Naive thymus-derived CD4-positive, alpha-beta T cell (primary cell): ENCODE results near the gene C1orf167. TPM values are rescaled to one million over a fixed set of nuclear protein-coding genes. Genes with fewer than 3 reads are reported as not detected.

Experiments
- ATAC-seq: fragments of 150-1000 bp; cut with Tn5 transposase; 2 replicates; pipeline ENCODE4 v1.10.0; 2021; ENCODE audit warnings: mild to moderate bottlenecking, moderate library complexity
- CTCF ChIA-PET: fragments of 350-600 bp; sonication (Branson Sonifier 250); formaldehyde crosslinking; loops from one replicate; lab custom pipeline; 2021; ENCODE audit warnings: antibody characterized with exemption; lab: Charles Lee
- POLR2A ChIA-PET: fragments of 350-600 bp; sonication (Branson Sonifier 250); formaldehyde crosslinking; loops from one replicate; lab custom pipeline; 2021; ENCODE audit warnings: antibody characterized with exemption, inconsistent platforms; lab: Charles Lee
- DNase-seq, 9 donors: peaks; one replicate each; pipeline versions ENCODE4 v3.0.0 to v3.0.0-alpha.2; 2020 to 2022; ENCODE audit warnings: mixed read lengths in 1 of 9
- H3K27ac ChIP-seq: one replicate; pipeline ENCODE4 v1.7.0; 2013; ENCODE audit warnings: mild to moderate bottlenecking, low read depth, low read length, moderate library complexity
- H3K27me3 ChIP-seq, 2 donors: one replicate each; pipeline ENCODE4 v1.7.0; 2013; ENCODE audit warnings: low read length in 2 of 2, mild to moderate bottlenecking in 2 of 2, moderate library complexity in 2 of 2; ENCODE audit not compliant: control insufficient read depth in 2 of 2, insufficient read depth in 2 of 2
- H3K36me3 ChIP-seq, 3 experiments: 1 replicate in 2 of 3; 2 replicates in 1 of 3; pipeline ENCODE4 v1.7.0; 2013; ENCODE audit warnings: low read length in 3 of 3, mild to moderate bottlenecking in 3 of 3, moderate library complexity in 1 of 3; ENCODE audit not compliant: insufficient read depth in 3 of 3, control insufficient read depth in 2 of 3
- H3K4me1 ChIP-seq, 2 donors: one replicate each; pipeline ENCODE4 v1.7.0; 2013; ENCODE audit warnings: low read length in 2 of 2, mild to moderate bottlenecking in 2 of 2, moderate library complexity in 1 of 2; ENCODE audit not compliant: control insufficient read depth in 2 of 2, insufficient read depth in 2 of 2
- H3K4me3 ChIP-seq: 2 replicates; pipeline ENCODE4 v1.7.0; 2013; ENCODE audit warnings: mild to moderate bottlenecking, low read length
- H3K9me3 ChIP-seq, 3 experiments: 1 replicate in 2 of 3; 2 replicates in 1 of 3; pipeline ENCODE4 v1.7.0; 2013; ENCODE audit warnings: low read length in 3 of 3; ENCODE audit not compliant: control insufficient read depth in 2 of 3
- H3K27ac Mint-ChIP-seq, 9 donors: one replicate each; pipeline ENCODE4 v1.8.0; 2020 to 2022; ENCODE audit warnings: mixed read lengths in 9 of 9, mild to moderate bottlenecking in 8 of 9, moderate library complexity in 5 of 9, inconsistent platforms in 2 of 9
- H3K27me3 Mint-ChIP-seq, 5 donors: one replicate each; pipeline ENCODE4 v1.8.0; 2021 to 2022; ENCODE audit warnings: mixed read lengths in 5 of 5, mild to moderate bottlenecking in 1 of 5
- H3K36me3 Mint-ChIP-seq, 5 donors: one replicate each; pipeline ENCODE4 v1.8.0; 2020 to 2022; ENCODE audit warnings: mixed read lengths in 5 of 5, mild to moderate bottlenecking in 3 of 5, inconsistent platforms in 1 of 5
- H3K4me1 Mint-ChIP-seq, 7 donors: one replicate each; pipeline ENCODE4 v1.8.0; 2020 to 2022; ENCODE audit warnings: mixed read lengths in 7 of 7, mild to moderate bottlenecking in 3 of 7, inconsistent platforms in 1 of 7
- H3K4me3 Mint-ChIP-seq, 10 donors: one replicate each; pipeline ENCODE4 v1.8.0; 2020 to 2022; ENCODE audit warnings: mild to moderate bottlenecking in 10 of 10, mixed read lengths in 10 of 10, moderate library complexity in 6 of 10, inconsistent platforms in 2 of 10
- H3K9me3 Mint-ChIP-seq, 11 donors: one replicate each; pipeline ENCODE4 v1.8.0; 2020 to 2022; ENCODE audit warnings: mixed read lengths in 11 of 11, mild to moderate bottlenecking in 4 of 11, inconsistent platforms in 1 of 11, moderate library complexity in 1 of 11
- intact Hi-C, 2 donors: fragments of 100-400 bp; cut with micrococcal nuclease; formaldehyde crosslinking; loops; one replicate each; pipeline ENCODE4 v1.15.1; 2023
- polyA plus RNA-seq, 2 donors: library from polyadenylated mRNA; unstranded; fragments of 300-500 nt; fragmentation: Illumina TruSeq; gene quantifications; one replicate each; pipeline ENCODE4 v1.2.3, GENCODE V29; 2021
- total RNA-seq, 6 experiments: library from RNA in 5 of 6; stranded (reverse) in 5 of 6; gene quantifications; 1 replicate in 5 of 6; 2 replicates in 1 of 6; pipeline ENCODE4 v1.2.3 and lab custom pipeline; 2021 to 2026

C1orf167 gene
- total and polyA plus RNA-seq, 7 experiments from 2014 or later: 0.13 to 0.45 TPM; not detected in 5

DNA sequence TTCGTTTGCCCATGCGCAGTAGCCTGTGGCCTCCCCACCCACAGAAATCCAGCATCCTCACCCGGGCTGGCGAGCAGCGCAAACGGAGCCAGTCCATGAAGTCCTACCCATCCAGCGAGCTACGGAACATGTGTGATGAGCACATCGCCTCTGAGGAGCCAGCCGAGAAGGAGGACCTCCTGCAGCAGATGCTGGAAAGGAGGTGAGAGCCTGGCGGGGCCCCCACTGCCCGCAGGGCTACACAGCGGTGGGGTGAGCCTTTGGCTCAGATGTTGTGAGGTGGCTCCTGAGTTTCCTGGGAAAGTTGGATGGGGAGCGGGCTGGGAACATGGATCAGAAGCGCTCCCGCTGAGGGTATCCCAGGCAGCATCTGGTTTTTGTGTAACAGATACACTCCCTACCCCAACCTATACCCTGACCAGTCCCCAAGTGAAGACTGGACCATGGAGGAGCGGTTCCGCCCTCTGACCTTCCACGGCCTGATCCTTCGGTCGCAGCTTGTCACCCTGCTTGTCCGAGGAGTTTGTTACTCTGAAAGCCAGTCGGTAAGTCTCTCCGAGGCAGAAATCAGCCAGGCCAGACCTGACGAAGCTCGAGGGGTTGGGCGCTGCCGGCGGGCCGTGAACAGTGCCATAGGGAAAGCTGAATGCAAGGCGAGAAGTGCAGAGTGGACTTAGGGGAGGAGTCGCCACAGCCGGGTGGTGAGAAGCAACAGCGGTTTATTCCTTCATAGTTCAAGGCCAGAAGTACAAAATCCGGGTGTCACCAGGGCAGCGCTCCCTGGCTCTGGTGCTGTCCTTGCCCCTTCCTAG is 75.2 kb downstream of the C1orf167 start:
- H3K27me3 ChIP-seq: no peaks in the 10 kb centered on the region
- POLR2A ChIA-PET: interaction anchor here (0.6 to 6.2 kb wide), 3 partner anchors 72 to 314 kb away, joined by 3 to 45 read pairs (median 3); no protein-coding TSS in a partner anchor

DNA sequence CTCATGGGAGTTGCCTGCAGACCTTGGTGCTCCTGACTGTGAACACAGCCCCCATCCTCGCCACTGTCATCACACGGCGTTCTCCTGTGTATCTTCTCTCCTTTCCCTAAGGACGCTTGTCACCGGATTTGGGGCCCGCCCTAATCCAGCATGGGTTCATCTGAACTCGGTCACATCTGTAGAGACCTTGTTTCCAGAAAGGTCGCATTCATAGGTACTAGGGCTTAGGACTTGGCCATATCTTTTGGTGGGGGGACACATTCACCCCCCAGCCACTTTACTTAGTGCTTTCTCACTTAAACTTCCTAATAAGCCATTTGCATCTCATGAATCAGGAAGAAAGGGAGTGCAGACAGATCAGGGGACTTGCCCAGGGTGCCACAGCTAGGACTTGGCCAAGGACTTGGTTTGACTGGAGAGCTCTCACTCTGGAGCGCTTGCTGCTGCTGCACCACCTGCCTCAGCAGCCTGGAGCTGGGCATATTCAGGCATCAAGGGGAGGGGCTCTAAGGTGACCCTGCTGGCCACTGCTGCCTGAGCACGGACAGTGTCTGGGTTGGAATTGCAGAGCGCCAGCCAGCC is 75.9 kb downstream of the C1orf167 start:
- no peak overlapping the region for H3K4me3 ChIP-seq
- Mint-ChIP-seq H3K27me3 (no peaks in the 10 kb centered on the region), H3K27ac (no peak overlapping the region), H3K36me3 (peaks cover 4 to 47% (median 19%) of the 10 kb centered on the region in 5 donors), H3K4me1 (peaks cover 0 to 8% (median 4%) of the 10 kb centered on the region in 7 donors), H3K4me3 (no peak overlapping the region), H3K9me3 (peaks cover 0 to 2% (median 0%) of the 10 kb centered on the region in 11 donors)
- no peaks in the 10 kb centered on the region for H3K9me3 ChIP-seq
- ChIA-PET CTCF (interaction anchor here (0.9 to 1.6 kb wide), 5 partner anchors 10 to 285 kb away, joined by 3 to 4 read pairs (median 4); partner anchors contain the start of gene NPPA), POLR2A (interaction anchor here (0.6 to 6.2 kb wide), 2 partner anchors 71 to 161 kb away, joined by 3 to 45 read pairs; no protein-coding TSS in a partner anchor)
- ATAC-seq (no peak), DNase-seq (no peak)
- peaks cover 4 to 89% (median 7%) of the 10 kb centered on the region in 3 experiments for H3K36me3 ChIP-seq
- H3K27me3 ChIP-seq: no peaks in the 10 kb centered on the region
- intact Hi-C loops: loop anchor here (1.0 to 10.0 kb wide), 6 partner anchors 56 to 281 kb away; partner anchors contain the start of genes MFN2 (in 1 of the 2) and MIIP (in 1 of the 2)
- H3K27ac ChIP-seq: no peak overlapping the region
- H3K4me1 ChIP-seq: no peaks in the 10 kb centered on the region

More for the DNA sequence above, 75.2 kb downstream of the C1orf167 start:
- peaks cover 4 to 50% (median 19%) of the 10 kb centered on the region in 5 donors for H3K36me3 Mint-ChIP-seq
- no peaks in the 10 kb centered on the region for H3K27me3 Mint-ChIP-seq
- CTCF ChIA-PET: interaction anchor here (0.9 to 1.6 kb wide), 3 partner anchors 11 to 72 kb away, joined by 3 to 4 read pairs (median 4); partner anchors contain the start of gene NPPA
- Histone ChIP-seq H3K9me3 (no peaks in the 10 kb centered on the region), H3K36me3 (peaks cover 4 to 93% (median 7%) of the 10 kb centered on the region in 3 experiments), H3K27ac (no peak overlapping the region), H3K4me1 (no peaks in the 10 kb centered on the region), H3K4me3 (no peak overlapping the region)
- intact Hi-C loops: loop anchor here in 1 of 2 donors (10.0 kb wide), 1 partner anchor 178 kb away; the partner anchor contains the start of gene MIIP
- ATAC-seq: no peak
- no peak overlapping the region for H3K27ac Mint-ChIP-seq
- H3K4me1 Mint-ChIP-seq: peaks cover 0 to 5% (median 4%) of the 10 kb centered on the region in 7 donors
- H3K4me3 Mint-ChIP-seq: no peak overlapping the region
- no peaks in the 10 kb centered on the region for H3K9me3 Mint-ChIP-seq
- no peak for DNase-seq

DNA sequence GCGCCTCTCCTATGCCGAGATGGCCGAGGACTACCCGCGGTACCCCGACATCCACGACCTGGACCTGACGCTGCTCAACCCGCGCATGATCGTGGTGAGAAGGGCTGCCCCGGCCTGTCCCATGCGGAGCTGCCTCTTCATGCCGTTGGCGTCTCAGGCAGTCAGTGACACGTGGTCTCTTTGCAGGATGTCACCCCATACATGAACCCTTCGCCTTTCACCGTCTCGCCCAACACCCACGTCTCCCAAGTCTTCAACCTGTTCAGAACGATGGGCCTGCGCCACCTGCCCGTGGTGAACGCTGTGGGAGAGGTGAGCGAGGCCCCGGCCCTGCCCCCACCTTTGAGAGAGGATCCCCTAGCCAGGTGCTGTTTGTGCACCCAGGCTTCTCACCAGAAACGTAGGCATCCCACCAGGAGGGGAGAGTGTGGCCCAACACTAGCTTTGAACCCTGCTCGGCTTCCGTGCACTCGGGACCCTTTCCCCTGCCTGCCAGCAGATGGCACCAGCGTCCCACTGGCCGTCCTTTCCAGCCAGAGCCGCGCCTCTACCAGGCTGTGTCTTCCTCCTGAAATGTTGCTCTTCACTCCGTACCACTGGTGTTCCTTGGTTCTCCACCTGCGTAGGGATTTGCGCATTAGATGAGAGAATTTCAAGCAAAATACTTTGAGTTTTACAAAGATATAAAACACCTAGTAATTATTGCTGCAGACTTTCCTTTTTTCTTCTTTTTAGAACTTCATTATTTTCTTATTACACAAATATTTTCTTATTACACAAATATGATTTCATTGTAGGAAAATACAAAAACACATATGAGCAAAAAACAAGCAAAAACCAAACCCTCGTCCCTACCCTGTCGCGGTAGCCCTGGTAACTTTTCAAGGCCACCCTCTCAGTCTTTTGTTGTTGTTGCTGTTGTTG is 76.6 kb downstream of the C1orf167 start:
- H3K4me3 Mint-ChIP-seq: no peak overlapping the region
- Histone ChIP-seq H3K27me3 (no peaks in the 10 kb centered on the region), H3K4me1 (no peaks in the 10 kb centered on the region), H3K4me3 (no peak overlapping the region), H3K9me3 (no peaks in the 10 kb centered on the region), H3K27ac (no peak overlapping the region), H3K36me3 (peaks cover 4 to 82% (median 7%) of the 10 kb centered on the region in 3 experiments)
- DNase-seq: peak; percentile 59 to 79 (median 73)
- no peaks in the 10 kb centered on the region for H3K27me3 Mint-ChIP-seq
- intact Hi-C loops: loop anchor here (1.0 to 10.0 kb wide), 6 partner anchors 56 to 280 kb away; partner anchors contain the start of genes MFN2 (in 1 of the 2) and MIIP (in 1 of the 2)
- peaks cover 4 to 51% (median 19%) of the 10 kb centered on the region in 5 donors for H3K36me3 Mint-ChIP-seq
- ATAC-seq: peak; percentile 93
- H3K4me1 Mint-ChIP-seq: peaks cover 0 to 8% (median 4%) of the 10 kb centered on the region in 7 donors
- H3K9me3 Mint-ChIP-seq: peaks cover 0 to 2% (median 0%) of the 10 kb centered on the region in 11 donors
- ChIA-PET CTCF (interaction anchor here (0.9 to 1.6 kb wide), 4 partner anchors 54 to 284 kb away, joined by 3 to 4 read pairs (median 4); no protein-coding TSS in a partner anchor), POLR2A (interaction anchor here (0.5 to 6.2 kb wide), 2 partner anchors 70 to 1446 kb away, joined by 3 to 45 read pairs; no protein-coding TSS in a partner anchor)
- H3K27ac Mint-ChIP-seq: peak overlapping the region in 1 of 9 donors; percentile 29

Other genes with a start within 250 kb of the C1orf167 start
- 1 to 10 TPM in 4 of 5 experiments, under 1 TPM in 1; 0.97 to 4.1 (median 3.7) TPM for gene FBXO2, start 107.8 kb upstream of the C1orf167 start, total RNA-seq
- 1 to 10 TPM; 6.1 to 7.8 TPM for gene FBXO2, start 107.8 kb upstream of the C1orf167 start, polyA plus RNA-seq
- gene FBXO44, start 107.3 kb upstream of the C1orf167 start, total RNA-seq: 10 to 100 TPM; 35.2 to 67.1 (median 44.8) TPM
- 10 to 100 TPM; 11.3 to 14.3 TPM for gene FBXO44, start 107.3 kb upstream of the C1orf167 start, polyA plus RNA-seq
- 10 to 100 TPM in 1 of 5 experiments, 1 to 10 TPM in 4; 3.2 to 31.0 (median 4.1) TPM for gene FBXO6, start 98.0 kb upstream of the C1orf167 start, total RNA-seq
- gene FBXO6, start 98.0 kb upstream of the C1orf167 start, polyA plus RNA-seq: 1 to 10 TPM; 7.8 to 8.9 TPM
- 10 to 100 TPM; 17.1 to 53.3 (median 27.2) TPM for gene MAD2L2, start 81.0 kb upstream of the C1orf167 start, total RNA-seq
- 10 to 100 TPM; 38.0 to 53.0 TPM for gene MAD2L2, start 81.0 kb upstream of the C1orf167 start, polyA plus RNA-seq
- gene DRAXIN, start 70.5 kb upstream of the C1orf167 start, total RNA-seq: 1 to 10 TPM in 1 of 5 experiments, under 1 TPM in 4; 0.07 to 1.6 (median 0.21) TPM
- gene DRAXIN, start 70.5 kb upstream of the C1orf167 start, polyA plus RNA-seq: under 1 TPM; 0.03 to 0.09 TPM
- gene AGTRAP, start 26.1 kb upstream of the C1orf167 start, total RNA-seq: 10 to 100 TPM; 28.2 to 82.5 (median 32.7) TPM
- gene AGTRAP, start 26.1 kb upstream of the C1orf167 start, polyA plus RNA-seq: 100 to 1,000 TPM in 1 of 2 donors, 10 to 100 TPM in 1; 96.9 to 108 TPM
- 10 to 100 TPM; 31.0 to 64.4 (median 55.2) TPM for gene MTHFR, start 43.8 kb downstream of the C1orf167 start, total RNA-seq
- gene MTHFR, start 43.8 kb downstream of the C1orf167 start, polyA plus RNA-seq: 10 to 100 TPM; 10.0 to 10.5 TPM
- 10 to 100 TPM; 13.3 to 23.0 (median 20.9) TPM for gene CLCN6, start 44.0 kb downstream of the C1orf167 start, total RNA-seq
- 1 to 10 TPM; 3.4 to 3.6 TPM for gene CLCN6, start 44.0 kb downstream of the C1orf167 start, polyA plus RNA-seq
- not detected for gene NPPA, start 85.6 kb downstream of the C1orf167 start, total RNA-seq
- gene NPPA, start 85.6 kb downstream of the C1orf167 start, polyA plus RNA-seq: not detected
- gene NPPB, start 96.8 kb downstream of the C1orf167 start, total RNA-seq: not detected
- gene NPPB, start 96.8 kb downstream of the C1orf167 start, polyA plus RNA-seq: not detected
- gene KIAA2013, start 164.2 kb downstream of the C1orf167 start, total RNA-seq: 10 to 100 TPM; 13.3 to 38.1 (median 27.2) TPM
- 10 to 100 TPM; 19.8 to 37.9 TPM for gene KIAA2013, start 164.2 kb downstream of the C1orf167 start, polyA plus RNA-seq
- 10 to 100 TPM in 2 of 5 experiments, 1 to 10 TPM in 3; 3.6 to 24.2 (median 4.8) TPM for gene PLOD1, start 172.5 kb downstream of the C1orf167 start, total RNA-seq
- 1 to 10 TPM; 1.8 to 2.7 TPM for gene PLOD1, start 172.5 kb downstream of the C1orf167 start, polyA plus RNA-seq
- gene MFN2, start 218.3 kb downstream of the C1orf167 start, total RNA-seq: 10 to 100 TPM; 40.2 to 58.6 (median 44.8) TPM
- 10 to 100 TPM; 29.5 to 42.8 TPM for gene MFN2, start 218.3 kb downstream of the C1orf167 start, polyA plus RNA-seq